Measurements from ENCODE around the gene CSMD2.

Gene CSMD2

GRCh38 chr1:33501309-33501708 lies 663.7 kb downstream of the CSMD2 start:
- DNase-seq (ENCODE audit: low read depth in 2 of 2): no peak

DNA sequence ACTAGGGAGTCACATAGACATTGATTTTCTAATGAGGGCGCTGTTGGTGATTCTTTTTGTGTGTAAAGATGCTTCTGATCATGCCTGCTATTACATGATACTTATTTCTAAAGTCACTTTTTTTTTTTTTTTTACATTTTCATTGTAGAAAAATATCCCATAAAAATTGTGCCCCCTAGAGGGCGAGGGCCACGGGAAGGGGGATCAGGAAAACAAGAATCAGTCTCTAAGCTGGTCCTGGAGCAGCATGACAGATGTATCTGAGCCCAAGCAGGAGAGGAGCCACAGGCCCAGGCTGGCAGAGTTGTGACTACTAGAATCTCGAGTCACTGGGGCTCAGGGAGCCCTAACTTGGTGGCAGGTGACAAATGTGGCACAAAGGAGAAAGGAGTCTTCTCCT lies 664.5 kb downstream of the CSMD2 start:
- no peak for DNase-seq (ENCODE audit: low read depth in 2 of 2)

- no peak for DNase-seq (ENCODE audit: low read depth in 2 of 2)
Measured at GRCh38 chr1:33497410-33497809, 667.6 kb downstream of the CSMD2 start.

- DNase-seq (ENCODE audit: low read depth in 2 of 2): no peak
Measured at GRCh38 chr1:33494929-33495328, 670.1 kb downstream of the CSMD2 start.

DNA sequence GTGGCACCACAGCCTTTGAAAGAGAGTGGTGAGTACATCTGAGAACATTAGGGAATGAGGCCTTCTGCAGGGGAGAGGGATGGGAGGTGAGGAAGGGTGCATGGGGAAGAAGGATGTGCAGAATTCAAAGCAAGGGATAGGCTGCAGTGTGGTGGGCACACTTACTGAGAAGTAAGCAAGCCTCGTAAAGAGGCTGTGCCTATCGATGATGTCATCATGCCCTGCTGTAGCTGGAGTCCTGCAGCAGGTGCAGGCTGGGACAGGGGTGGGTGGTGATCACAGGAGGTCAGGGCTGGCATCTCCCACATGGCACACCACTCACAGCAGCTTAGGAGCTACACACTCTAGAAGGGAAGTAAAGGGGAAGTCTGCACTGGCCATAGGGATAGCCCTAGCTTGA lies 676.4 kb downstream of the CSMD2 start:
- DNase-seq (ENCODE audit: low read depth in 2 of 2): no peak

GRCh38 chr1:33482412-33482811 lies 682.6 kb downstream of the CSMD2 start:
- DNase-seq (ENCODE audit: low read depth in 2 of 2): no peak

DNA sequence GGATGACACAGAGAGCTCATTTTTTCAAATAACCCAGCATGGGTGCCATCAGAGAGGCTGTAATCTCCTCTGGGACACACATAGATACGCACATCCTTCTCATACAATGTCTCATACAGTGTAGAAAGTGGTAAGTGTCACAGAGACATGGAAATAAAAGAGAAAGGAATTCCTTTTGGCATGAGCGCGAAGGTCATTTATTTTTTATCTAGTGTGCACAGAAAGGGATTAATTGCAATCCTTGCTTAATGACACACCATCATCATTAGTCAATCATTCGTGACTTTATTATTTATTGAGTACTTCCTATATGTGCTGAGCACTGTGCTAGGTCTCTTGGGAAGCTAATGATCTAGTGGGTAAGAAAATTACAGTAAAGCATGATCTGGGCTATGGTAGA lies 687.6 kb downstream of the CSMD2 start:
- no peak for DNase-seq (ENCODE audit: low read depth in 2 of 2)

DNA sequence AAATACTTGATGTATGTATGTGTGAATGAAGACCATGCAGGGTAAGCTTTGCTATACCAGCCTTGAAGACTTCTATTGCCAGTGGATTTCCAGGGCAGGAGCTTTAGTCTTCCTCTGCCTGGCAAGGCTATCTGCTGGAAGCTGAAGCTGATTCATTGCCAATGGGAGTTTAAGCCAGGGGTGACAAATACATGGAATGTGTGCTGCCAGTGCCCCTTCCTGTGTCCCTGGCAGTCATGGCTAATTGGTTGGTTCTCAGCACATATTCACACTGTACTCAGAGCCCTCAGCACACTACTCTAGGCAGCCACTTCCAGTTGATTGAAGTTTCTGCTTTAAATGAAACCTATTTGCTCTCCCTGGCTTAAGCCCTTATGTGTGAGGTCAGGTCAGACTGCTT lies 691.1 kb downstream of the CSMD2 start:
- no peak for DNase-seq (ENCODE audit: low read depth in 2 of 2)

DNA sequence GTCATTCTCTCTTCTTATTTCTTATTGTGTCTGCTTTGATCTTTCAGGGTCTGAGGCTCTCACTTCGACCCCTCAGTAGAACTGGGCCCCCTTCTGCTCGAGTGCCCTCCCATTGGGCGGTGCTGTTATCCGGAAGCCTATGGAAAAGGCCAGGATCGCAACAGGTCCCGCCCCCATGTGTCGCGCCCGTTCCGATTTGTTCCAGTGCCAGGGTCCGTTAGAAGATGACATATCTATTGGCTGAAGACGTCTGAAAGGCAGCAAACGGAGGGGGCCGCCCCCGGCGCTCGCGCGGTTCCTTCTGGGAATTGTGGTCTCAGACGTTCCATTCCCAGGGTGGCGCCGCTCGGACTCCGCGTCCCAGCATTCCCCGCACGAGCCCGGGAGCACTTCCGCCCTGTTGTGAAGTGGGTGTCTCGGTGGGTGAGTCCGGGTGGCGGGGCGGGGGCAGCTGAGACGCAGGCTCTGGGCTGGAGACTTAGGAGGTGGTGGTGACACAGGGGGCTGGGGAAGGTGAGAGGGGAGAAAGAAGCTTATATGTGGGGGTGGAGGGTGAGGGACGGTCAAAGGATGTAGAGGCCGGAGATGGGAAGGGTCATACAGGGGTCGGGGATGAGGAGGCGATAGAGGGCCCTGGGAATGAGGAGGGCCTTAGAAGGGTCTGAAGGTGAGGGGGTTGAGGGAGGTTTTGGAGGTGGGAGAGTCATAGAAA lies 692.6 kb downstream of the CSMD2 start, which contains the start of gene ZSCAN20:
TSS of gene ZSCAN20 (plus strand) at position 377 of the 712 bp plus-strand sequence. CDS start 6,644 bp downstream, outside the sequence.
- peak; percentile 68 to 73 for DNase-seq (ENCODE audit: low read depth in 2 of 2)

DNA sequence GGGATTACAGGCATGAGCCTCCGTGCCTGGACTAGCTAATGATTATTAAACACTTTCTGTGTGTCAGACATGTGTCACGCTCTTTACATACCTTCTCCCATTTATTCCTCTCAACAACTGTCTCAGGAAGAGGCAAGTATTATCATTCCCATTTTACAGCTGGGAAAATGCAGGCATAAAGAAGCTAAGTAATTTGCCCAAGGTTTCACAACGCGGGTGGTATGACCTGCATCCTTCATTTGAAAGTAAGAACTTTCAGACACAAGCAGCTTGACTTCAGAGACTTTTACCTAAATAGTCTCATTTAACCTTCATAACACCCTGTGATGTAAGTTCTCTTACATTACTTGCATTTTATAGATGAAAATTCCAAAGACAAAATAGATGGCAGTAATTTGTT lies 693.6 kb downstream of the CSMD2 start:
- no peak for DNase-seq (ENCODE audit: low read depth in 2 of 2)

DNA sequence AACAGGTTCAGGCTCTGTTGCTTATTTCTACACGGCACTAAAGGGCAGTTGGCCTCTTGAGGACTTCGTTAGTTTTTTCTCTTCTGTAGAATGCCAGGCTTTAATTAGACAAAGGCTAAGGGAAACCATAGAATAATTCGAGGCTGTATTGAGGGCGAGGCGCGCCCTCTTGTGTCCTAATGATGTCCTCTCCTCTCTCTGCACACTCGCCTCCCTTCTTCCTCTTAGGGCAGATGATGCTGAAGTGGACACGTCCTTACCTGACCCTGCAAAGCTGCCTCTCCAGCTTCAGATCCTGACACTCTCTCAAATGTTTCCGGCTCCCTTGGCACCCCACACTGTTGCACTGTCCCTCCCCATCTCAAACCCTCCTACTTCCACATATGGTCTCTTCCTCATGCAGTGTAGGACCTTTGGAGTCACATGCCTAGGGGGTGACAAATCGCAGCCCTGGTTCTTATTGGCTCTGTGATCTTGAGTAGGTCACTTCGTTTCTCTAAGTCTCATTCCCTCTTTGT lies 694.5 kb downstream of the CSMD2 start:
- peak; percentile 8 to 26 for DNase-seq (ENCODE audit: low read depth in 2 of 2)

- no peak for DNase-seq (ENCODE audit: low read depth in 2 of 2)
Measured at GRCh38 chr1:33469691-33470090, 695.3 kb downstream of the CSMD2 start.

DNA sequence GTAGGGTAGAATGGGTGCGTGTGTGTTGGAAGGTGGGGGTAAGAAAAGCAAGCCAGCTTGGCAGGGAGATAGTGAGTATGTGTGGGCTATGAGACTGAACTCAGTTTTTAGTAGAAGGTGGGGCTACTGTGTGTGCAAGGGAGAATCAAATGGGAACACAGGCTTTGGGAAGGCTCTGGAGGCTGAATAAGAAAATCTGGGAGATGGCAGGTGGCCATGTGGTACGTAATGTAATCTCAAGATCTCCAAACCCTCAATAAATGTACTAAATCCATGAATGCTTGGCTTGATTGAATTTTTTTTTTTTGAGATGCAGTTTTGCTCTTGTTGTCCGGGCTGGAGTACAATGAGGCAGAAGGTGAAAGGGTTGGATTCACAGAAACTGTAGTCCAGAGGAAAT lies 696.1 kb downstream of the CSMD2 start:
- DNase-seq (ENCODE audit: low read depth in 2 of 2): no peak

GRCh38 chr1:33468531-33468930 lies 696.5 kb downstream of the CSMD2 start:
- DNase-seq (ENCODE audit: low read depth in 2 of 2): no peak

GRCh38 chr1:33468011-33468410 lies 697.0 kb downstream of the CSMD2 start:
- no peak for DNase-seq (ENCODE audit: low read depth in 2 of 2)

- DNase-seq (ENCODE audit: low read depth in 2 of 2): no peak
Measured at GRCh38 chr1:33466159-33466558, 698.9 kb downstream of the CSMD2 start.

GRCh38 chr1:33465316-33465715 lies 699.7 kb downstream of the CSMD2 start:
- DNase-seq (ENCODE audit: low read depth in 2 of 2): no peak

- DNase-seq (ENCODE audit: low read depth in 2 of 2): no peak
Measured at GRCh38 chr1:33464552-33464951, 700.5 kb downstream of the CSMD2 start.

Data from stimulated activated CD8-positive, alpha-beta memory T cell treated with anti-CD3 and anti-CD28 coated beads, Interleukin-2, amount 100 ng/mL, for 1 hour (primary cell).